ENCODE measurements around the gene HAPLN2. TPM values are rescaled to one million over a fixed set of nuclear protein-coding genes. Genes with fewer than 3 reads are reported as not detected.

The HAPLN2 gene
- polyA plus RNA-seq, 1 donor (not counting 4 experiments of a cell fraction or from before 2014, with no cell fraction given) = not detected

DNA sequence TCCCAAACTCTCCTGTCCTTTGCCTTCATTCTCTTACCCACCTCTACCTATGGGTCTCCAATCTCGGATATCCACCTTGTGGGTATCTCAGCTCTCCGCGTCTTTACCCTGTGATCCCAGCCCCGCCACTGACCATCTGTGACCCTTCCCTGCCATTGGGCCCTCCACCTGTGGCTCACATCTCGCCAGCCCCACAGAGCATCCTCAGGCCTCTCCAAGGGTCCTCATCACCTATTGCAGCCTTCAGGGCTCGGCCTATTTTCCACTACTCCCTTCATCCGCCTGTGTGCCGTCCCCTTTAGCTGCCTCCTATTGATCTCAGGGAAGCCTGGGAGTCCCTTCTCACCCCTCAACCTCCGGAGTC lies 33.8 kb downstream of the HAPLN2 start:
- H3K9me3 ChIP-seq (ENCODE audit: control insufficient read depth, low read depth, low read length) = no peaks in the 10 kb centered on the region
- no peak overlapping the region for H3K27ac ChIP-seq (ENCODE audit: control insufficient read depth, insufficient read depth, low read length)
- dilution Hi-C loops (cut with MboI; ENCODE audit: extremely low pct_ligation_motif_present, low sequenced_read_pairs) = no loop called here
- no peak overlapping the region for H2AFZ ChIP-seq (ENCODE audit: control insufficient read depth, low read length)
- no peak overlapping the region for H3K9ac ChIP-seq (ENCODE audit: control insufficient read depth, extremely low read depth, insufficient read depth, low read length)
- peaks cover 4% of the 10 kb centered on the region for H3K4me1 ChIP-seq (ENCODE audit: control insufficient read depth, extremely low read depth, insufficient read depth, low read length)
- peaks cover 7% of the 10 kb centered on the region for H4K20me1 ChIP-seq (ENCODE audit: control insufficient read depth, extremely low read depth, insufficient read depth, low read length)
- H3K36me3 ChIP-seq (ENCODE audit: control insufficient read depth in 2 of 2, extremely low read depth in 1 of 2, insufficient read depth in 2 of 2, low read length in 2 of 2) = no peaks in the 10 kb centered on the region
- TF ChIP-seq, protein P1, sequence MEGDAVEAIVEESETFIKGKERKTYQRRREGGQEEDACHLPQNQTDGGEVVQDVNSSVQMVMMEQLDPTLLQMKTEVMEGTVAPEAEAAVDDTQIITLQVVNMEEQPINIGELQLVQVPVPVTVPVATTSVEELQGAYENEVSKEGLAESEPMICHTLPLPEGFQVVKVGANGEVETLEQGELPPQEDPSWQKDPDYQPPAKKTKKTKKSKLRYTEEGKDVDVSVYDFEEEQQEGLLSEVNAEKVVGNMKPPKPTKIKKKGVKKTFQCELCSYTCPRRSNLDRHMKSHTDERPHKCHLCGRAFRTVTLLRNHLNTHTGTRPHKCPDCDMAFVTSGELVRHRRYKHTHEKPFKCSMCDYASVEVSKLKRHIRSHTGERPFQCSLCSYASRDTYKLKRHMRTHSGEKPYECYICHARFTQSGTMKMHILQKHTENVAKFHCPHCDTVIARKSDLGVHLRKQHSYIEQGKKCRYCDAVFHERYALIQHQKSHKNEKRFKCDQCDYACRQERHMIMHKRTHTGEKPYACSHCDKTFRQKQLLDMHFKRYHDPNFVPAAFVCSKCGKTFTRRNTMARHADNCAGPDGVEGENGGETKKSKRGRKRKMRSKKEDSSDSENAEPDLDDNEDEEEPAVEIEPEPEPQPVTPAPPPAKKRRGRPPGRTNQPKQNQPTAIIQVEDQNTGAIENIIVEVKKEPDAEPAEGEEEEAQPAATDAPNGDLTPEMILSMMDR (optimal IDR thresholded peaks at IDR 0.05 in 1 of 3, IDR thresholded peaks at IDR 0.05 in 1 of 3, conservative IDR thresholded peaks at IDR 0.05 in 1 of 3; ENCODE audit: extremely low read depth in 1 of 3, insufficient read depth in 2 of 3, low read length in 3 of 3) = no peak
- no peak for TF ChIP-seq EZH2 (IDR thresholded peaks at IDR 0.05; ENCODE audit: low read length)
- no peaks in the 10 kb centered on the region for H3K79me2 ChIP-seq (ENCODE audit: control insufficient read depth, insufficient read depth, low read length)
- DNase-seq (ENCODE audit: low read depth, low spot score) = no peak
- FAIRE-seq = no peak
- H3K9me1 ChIP-seq (ENCODE audit: control insufficient read depth, extremely low read depth, insufficient read depth, low read length) = no peaks in the 10 kb centered on the region
- no peak overlapping the region for H3K4me2 ChIP-seq (ENCODE audit: control insufficient read depth, extremely low read depth, insufficient read depth, low read depth, low read length)
- no peak overlapping the region for H3K4me3 ChIP-seq (ENCODE audit: control insufficient read depth in 2 of 3, extremely low read depth in 1 of 3, insufficient read depth in 2 of 3, low read depth in 1 of 3, low read length in 3 of 3)
- peaks cover 58% of the 10 kb centered on the region for H3K27me3 ChIP-seq (ENCODE audit: control insufficient read depth, extremely low read depth, insufficient read depth, low read length)

DNA sequence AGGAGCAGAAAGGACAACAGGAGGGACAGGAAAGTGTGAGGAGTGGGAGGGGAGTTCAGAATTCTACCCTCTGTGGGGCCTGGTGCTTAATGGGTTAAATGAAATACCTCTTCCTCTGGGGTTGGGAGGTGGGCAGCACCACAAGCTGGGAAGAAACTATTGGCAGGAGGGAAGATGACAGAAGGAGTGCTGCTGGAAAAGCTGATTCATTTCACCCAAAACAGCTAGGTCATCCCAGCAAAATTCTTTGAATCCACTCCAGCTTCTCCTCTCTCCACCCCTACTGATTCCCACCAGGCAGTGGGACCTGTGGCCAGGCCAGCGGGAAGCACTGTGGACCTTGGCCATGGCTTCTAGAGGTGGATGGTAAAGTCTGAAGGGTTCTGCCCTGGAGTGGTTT lies 35.5 kb downstream of the HAPLN2 start:
- Histone ChIP-seq H3K9ac (ENCODE audit: control insufficient read depth, extremely low read depth, insufficient read depth, low read length) (no peak overlapping the region), H2AFZ (ENCODE audit: control insufficient read depth, low read length) (no peak overlapping the region), H3K36me3 (ENCODE audit: control insufficient read depth in 2 of 2, extremely low read depth in 1 of 2, insufficient read depth in 2 of 2, low read length in 2 of 2) (no peaks in the 10 kb centered on the region), H3K9me1 (ENCODE audit: control insufficient read depth, extremely low read depth, insufficient read depth, low read length) (no peaks in the 10 kb centered on the region), H3K4me2 (ENCODE audit: control insufficient read depth, extremely low read depth, insufficient read depth, low read depth, low read length) (no peak overlapping the region), H3K9me3 (ENCODE audit: control insufficient read depth, low read depth, low read length) (no peaks in the 10 kb centered on the region), H3K79me2 (ENCODE audit: control insufficient read depth, insufficient read depth, low read length) (no peaks in the 10 kb centered on the region), H3K27me3 (ENCODE audit: control insufficient read depth, extremely low read depth, insufficient read depth, low read length) (peaks cover 45% of the 10 kb centered on the region), H3K4me3 (ENCODE audit: control insufficient read depth in 2 of 3, extremely low read depth in 1 of 3, insufficient read depth in 2 of 3, low read depth in 1 of 3, low read length in 3 of 3) (no peak overlapping the region), H4K20me1 (ENCODE audit: control insufficient read depth, extremely low read depth, insufficient read depth, low read length) (peaks cover 7% of the 10 kb centered on the region), H3K27ac (ENCODE audit: control insufficient read depth, insufficient read depth, low read length) (no peak overlapping the region), H3K4me1 (ENCODE audit: control insufficient read depth, extremely low read depth, insufficient read depth, low read length) (peaks cover 9% of the 10 kb centered on the region)
- no peak for TF ChIP-seq EZH2 (IDR thresholded peaks at IDR 0.05; ENCODE audit: low read length)
- TF ChIP-seq, protein P1 (optimal IDR thresholded peaks at IDR 0.05 in 1 of 3, IDR thresholded peaks at IDR 0.05 in 1 of 3, conservative IDR thresholded peaks at IDR 0.05 in 1 of 3; ENCODE audit: extremely low read depth in 1 of 3, insufficient read depth in 2 of 3, low read length in 3 of 3) = no peak
- DNase-seq (ENCODE audit: low read depth, low spot score) = no peak
- no peak for FAIRE-seq
- dilution Hi-C loops (cut with MboI; ENCODE audit: extremely low pct_ligation_motif_present, low sequenced_read_pairs) = no loop called here

Data from keratinocyte (primary cell).